Skin of body (tissue), 2 donors: ENCODE results near the gene C1orf87. TPM values are rescaled to one million over a fixed set of nuclear protein-coding genes. Genes with fewer than 3 reads are reported as not detected.

ENCODE experiments used
- DNase-seq: peaks from one replicate; lab custom pipeline; 2025; lab: John Stamatoyannopoulos, UW
- total RNA-seq: library from RNA; depleted of rRNA; stranded (reverse); fragments of >200 nt; gene quantifications from one replicate; pipeline ENCODE4 v1.2.3, GENCODE V29; 2014

The C1orf87 gene
- total RNA-seq = 0.20 TPM

DNA sequence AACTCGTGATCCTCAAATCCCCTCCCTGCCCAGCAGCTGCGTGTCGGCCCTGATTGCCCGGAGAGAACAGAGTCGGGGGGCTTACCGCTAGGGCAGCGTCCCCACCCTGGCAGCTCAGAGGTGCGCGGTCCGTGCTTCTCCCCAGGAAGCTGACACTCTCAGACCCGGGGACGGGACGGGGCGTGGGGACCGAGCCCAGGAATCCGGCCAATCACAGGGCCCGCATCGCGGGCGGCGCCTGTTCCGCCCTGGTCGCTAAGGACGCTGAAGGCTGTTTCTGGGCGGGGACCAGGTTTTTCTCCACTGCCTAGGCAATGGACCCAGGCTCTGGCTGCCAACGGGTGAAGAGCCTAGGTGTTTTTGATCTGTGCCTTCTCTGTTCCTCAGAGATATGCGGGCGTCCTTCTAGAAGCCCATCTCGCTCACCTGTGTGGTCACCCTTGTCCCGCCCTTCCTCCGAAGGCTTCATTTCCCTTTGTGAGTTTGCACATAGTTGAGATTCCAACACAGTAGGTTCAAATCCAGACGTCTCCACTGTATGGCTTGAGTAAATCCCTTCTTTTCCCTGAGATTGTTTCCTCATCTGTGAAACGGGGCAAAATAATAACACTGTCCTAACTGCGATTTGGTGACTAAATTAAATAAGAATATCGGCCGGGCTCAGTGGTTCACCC is at the start of gene C1orf87:
Gene C1orf87 (minus strand): TSS at position 166 of the 674 bp plus-strand sequence. CDS start 1,127 bp downstream, outside the sequence.
- no peak for DNase-seq

DNA sequence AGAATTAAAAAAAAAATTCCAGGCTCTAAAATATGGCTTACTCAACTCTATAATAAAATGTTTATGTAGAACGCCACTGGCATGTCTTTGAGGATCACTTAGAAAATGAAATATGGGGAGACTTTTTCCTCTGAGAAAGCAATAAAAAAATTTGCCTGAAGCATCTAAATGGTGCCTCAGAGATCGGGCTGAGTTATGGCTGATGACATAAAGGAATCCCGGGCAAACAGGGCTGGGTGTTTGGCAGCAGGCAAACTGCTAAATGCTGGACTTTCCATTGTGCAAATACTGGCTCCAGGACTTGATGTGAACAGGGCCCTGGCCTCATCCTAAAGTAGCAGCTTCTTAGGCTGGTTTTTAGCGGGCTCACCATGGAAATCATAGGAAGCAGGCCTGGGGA is 44.5 kb upstream of the C1orf87 start:
- DNase-seq = peak; percentile 78

GRCh38 chr1:60114745-60115318 is 41.3 kb upstream of the C1orf87 start:
- no peak for DNase-seq

GRCh38 chr1:60113596-60113995 is 40.0 kb upstream of the C1orf87 start:
- no peak for DNase-seq

GRCh38 chr1:60113028-60113427 is 39.5 kb upstream of the C1orf87 start:
- no peak for DNase-seq

DNA sequence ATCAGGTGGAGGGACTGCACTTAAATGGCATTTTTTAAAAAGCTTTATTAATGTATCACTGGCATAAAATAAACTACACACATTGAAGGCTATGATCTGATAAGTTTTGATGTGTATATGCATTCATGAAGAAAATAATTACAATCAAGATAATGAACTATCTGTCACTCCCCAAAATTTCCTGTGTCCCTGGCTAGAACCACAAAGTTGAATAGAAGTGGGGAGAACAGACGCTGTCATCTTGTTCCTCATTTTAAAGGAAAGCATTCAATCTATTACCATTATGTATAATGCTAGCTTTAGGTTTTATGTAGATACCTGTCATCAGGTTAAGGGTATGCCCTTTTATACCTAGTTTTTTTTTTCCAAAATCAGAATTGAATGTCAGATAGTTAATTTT is 38.1 kb upstream of the C1orf87 start:
- DNase-seq = no peak

DNA sequence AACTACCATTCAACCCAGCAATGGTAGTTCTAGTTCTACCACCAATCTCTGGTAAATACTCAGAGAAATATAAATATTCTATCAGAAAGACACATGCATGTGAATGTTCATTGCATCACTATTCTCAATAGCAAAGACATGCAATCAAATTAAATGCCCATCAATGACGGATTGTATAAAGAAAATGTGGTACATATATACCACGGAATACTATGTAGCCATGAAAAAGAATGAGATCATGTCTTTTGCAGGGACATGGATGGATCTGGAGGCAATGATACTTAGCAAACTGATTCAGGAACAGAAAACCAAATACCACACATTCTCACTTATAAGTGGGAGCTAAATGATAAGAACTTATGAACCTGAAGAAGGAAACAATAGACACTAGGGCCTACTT is 37.5 kb upstream of the C1orf87 start:
- DNase-seq = no peak

DNA sequence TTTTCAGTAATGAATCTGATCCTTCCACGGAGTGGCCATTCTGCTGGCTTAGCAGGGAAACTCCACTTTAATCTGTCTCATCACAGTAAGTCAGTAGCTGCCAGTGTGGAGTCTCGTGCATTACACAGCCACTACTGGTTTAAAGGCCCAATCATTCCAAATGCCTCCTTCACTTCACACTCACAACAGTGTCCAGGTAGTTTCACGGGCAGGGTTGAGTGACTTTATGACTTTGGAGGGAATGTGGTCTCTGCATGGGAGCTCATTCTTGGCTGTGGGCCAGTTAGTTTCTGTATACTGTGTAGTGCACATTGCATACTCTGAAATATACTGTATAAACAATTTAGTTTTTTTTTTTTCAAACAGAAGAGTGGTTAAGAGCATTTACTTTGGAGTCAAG is 34.6 kb upstream of the C1orf87 start:
- no peak for DNase-seq

DNA sequence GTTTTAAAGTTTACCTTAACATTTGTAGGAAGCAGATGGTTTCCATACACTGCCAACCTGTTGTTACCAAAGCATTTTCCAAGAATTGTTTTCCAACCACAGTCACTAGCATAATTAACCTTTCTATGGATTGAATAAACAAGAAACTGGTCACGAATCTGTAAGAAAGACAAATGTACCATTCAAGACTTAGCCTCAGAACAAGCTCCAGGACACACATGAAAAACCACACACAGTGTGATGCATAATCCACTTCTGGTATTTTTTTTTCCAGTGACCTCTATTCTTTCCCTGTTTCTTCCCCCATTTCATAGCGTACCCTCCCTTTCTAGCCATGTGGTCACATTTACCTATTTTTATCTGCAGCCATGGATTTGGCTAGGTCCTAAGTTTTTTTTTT is 29.6 kb upstream of the C1orf87 start:
- no peak for DNase-seq

GRCh38 chr1:60102267-60103061 is 28.9 kb upstream of the C1orf87 start:
- no peak for DNase-seq

GRCh38 chr1:60101516-60101915 is 27.9 kb upstream of the C1orf87 start:
- DNase-seq = peak; percentile 15

DNA sequence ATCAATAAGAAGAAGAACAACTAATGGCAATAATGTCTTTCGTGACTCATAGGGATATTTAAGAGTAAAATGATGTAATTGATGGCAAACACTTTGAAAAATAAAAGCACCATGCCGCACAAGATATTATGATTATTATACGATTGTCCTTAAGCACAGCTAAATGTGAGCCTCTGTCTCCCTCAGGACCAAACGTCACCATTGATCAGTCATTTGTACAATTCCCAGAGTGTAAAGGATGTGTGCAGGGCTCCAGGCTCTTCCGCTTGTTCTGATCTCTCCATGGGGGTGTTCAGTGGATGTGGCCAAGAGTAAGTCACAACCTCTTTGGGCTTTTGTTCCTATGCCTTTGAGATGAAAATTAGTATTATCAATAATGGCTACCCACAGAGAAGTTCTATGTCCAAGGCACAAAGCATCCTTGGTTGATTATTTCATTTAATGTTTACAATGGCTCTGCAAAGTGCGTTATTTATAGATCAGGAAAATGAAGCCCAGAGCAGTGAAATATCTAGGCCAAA is 17.7 kb upstream of the C1orf87 start:
- no peak for DNase-seq

GRCh38 chr1:60090655-60091054 is 17.1 kb upstream of the C1orf87 start:
- DNase-seq = no peak

DNA sequence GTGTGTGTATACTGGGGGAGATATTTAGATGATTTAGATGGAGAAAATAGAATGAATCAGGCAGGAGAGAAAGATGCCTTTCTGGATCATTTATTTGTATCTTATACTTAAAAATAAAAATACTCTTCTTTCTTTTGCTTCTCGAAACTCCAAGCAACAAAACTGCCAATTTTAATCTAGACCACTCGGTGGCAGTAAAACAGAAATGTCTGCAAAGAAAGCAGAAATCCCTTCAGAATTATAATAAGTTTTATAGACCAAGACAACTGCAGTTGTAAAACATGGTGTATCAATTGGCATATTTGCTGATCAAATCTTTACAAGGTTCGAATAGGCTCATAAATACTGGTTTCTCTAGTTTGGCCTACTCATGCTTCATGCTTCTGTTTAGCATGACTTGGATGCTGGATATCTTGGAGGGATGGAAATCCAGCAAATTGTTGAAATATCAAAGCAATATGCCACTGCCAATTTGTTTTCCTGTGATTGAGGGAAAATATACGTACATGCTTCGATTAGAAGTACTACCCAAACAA is 15.1 kb upstream of the C1orf87 start:
- no peak for DNase-seq

- no peak for DNase-seq
Observed at GRCh38 chr1:60087681-60088080, 14.1 kb upstream of the C1orf87 start.

DNA sequence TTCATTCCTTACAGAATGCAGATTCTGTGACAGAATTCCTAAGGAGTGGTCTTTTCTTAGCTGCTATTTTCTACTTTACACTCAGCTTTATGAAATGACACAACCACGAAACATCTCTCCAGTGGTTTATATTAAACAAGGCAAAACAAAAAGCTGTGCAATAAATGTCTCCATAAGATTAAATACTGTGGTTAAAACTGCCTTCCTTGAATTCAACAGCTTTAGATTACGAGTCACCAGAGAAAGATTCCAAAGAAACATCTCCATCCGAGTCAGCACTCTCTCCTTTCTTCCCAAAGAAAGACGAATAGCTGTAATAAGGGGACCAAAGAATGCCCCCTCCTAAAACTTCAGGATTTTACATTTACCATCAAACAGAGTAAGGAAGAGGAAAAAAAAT is 4.6 kb upstream of the C1orf87 start:
- no peak for DNase-seq

DNA sequence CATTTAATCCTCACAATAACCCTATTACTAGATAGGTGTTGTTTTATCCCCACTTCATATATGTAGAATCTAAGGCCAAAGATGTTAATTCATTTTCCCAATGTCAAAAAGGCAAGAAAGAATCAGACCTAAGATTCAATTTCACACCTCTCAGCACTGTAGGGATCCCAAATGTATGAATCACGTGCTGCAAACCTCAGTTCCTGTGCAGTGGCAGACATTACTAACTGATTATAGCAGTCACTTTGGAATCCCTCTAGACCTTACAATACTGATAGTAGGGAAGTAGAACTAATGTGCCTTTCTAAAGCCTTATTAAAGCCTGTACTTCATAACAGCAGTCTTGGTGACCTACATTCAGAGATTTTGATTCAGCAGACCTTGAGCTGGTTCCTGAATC is 2.3 kb downstream of the C1orf87 start:
- no peak for DNase-seq

- no peak for DNase-seq
Observed at GRCh38 chr1:60069691-60070090, 3.9 kb downstream of the C1orf87 start.

DNA sequence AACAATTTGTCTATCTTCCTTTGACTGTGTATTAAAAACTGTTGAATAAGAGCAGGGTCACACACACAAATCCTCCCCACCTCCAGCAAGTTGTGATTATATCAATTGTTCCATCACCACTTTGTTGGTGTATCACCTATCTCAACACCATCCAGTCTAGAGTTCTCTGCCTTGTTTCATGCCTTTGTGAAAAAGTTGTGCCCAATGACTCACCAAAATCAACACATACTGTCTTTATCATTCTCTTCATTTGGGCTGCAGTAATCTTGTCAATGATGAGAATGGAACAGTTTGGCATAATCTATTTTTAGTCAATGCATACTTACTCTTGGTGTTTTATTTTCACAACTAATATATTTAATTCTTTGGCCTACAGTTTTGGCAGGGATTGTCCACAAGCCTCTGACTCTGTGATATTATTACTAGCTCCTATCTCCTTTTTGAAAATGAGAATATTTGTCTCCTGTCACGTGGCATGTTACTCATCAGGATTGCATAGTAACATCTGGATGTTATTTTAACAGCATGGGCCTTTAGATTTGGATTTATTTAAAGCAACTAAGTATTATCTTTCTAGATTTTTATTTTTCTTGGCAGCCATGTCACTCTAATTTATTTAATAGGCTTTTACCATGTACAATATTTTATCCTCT is 5.1 kb downstream of the C1orf87 start:
- DNase-seq = peak; percentile 55

DNA sequence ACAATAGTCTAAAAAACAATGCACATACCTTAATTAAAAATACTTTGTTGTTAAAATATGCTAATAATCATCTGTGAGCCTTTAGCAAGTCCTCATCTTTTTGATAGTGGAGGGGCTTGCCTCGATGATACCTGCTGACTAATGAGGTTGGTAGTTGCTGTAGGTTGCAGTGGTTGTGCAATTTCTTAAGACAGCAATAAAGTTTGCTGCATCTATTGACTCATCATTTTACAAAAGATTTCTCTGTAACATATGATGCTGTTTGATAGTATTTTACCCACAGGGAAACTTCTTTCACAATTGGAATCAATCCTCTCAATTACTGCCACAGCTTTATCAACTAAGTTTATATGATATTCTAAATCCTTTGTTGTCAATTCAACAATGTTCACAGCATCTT is 7.6 kb downstream of the C1orf87 start:
- no peak for DNase-seq

DNA sequence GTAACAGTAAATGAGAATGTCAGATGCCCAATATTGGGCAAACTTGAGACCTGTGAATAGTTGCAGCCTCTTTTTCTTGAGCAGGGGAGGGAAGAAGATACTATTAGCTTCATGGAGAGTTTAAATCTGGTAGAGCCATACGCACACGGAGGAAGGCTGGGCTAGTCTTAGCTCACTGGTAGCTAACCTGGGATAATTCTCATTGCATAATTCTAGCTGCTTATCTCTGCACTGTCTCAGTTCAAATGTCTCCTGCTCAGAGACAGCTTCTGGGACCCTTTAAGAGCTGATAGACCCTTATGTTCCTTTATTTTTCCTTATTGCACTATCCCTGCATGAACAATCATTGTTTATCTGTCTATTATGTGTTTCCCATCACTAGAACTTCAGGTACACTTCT is 8.4 kb downstream of the C1orf87 start:
- DNase-seq = no peak

GRCh38 chr1:60063561-60063960 is 10.0 kb downstream of the C1orf87 start:
- no peak for DNase-seq
